Midbrain (tissue), 1 donor: ENCODE measurements around the gene CCDC120.
A peak's percentile ranks its signal among the peaks of the same experiment; 100 is the strongest.

Experiments
- DNase-seq: peaks from one replicate; lab custom pipeline; 2025; lab: John Stamatoyannopoulos, UW

CCDC120 gene

DNA sequence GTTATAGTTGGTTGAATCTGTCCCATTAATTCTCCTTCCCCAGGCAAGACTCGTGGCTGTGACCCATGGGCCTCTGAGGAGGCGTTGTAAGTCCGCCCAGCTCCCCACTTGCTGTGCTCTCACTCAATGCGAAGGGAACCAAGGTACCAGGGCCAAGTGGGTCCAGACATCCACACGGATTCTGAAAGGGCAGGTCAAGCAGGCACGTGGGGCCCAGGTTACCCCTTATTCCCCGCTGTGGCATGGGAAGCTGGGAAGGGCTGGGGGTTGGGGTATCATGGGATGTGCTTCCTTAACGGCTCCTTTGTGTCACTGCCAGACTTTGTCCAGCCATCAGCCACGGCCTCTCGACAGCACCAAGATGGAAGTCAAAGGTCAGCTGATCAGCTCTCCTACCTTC is 3.1 kb downstream of the CCDC120 start:
- no peak for DNase-seq

DNA sequence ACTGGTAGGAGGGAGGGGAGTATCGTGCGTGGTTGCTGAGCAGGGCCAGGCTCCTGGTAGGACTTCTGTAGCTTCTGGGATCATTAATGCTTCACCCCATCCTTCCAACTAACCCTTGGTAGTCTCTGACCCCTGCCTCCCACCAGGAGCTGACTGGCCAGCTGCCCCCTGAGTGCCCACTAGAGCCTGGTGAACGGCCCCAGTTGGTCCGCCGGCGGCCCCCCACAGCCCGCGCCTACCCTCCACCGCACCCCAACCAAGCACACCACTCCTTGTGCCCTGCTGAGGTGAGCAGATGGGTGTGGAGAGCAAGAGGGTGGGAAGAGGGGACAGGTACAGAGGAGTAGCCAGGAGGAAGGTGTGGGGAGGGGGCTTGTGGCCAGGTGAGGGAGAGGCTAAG is 4.9 kb downstream of the CCDC120 start:
- no peak for DNase-seq

DNA sequence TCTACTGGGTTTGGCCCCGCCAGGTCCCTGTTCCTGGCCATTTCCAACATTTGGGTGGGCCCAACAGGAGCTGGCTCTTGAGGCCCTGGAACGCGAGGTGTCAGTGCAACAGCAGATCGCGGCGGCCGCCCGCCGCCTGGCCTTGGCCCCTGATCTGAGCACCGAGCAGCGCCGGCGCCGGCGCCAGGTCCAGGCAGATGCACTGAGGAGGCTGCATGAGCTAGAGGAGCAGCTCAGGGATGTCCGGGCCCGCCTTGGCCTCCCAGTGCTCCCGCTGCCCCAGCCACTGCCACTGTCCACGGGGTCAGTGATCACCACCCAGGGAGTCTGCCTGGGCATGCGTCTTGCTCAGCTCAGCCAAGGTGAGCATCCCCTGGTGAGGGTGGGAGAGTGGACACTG is 5.5 kb downstream of the CCDC120 start:
- no peak for DNase-seq

DNA sequence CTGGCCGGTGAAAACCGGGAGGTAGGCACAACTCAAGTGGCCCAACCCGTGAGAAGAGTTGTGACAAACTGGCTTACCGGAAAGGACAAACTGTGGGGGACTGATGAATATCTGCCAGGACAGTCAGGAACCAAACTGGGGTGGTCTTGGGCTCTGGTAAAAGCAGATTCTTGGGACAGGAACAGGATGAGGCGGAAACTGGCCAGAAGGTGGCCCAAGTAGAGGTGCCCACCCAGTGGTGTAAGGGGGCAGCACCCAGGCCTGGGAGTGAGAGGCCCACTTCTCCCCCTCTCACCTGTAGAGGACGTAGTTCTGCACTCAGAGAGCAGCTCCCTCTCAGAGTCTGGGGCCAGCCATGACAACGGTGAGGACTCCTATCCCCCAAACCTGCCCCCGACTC is 5.9 kb downstream of the CCDC120 start:
- DNase-seq = no peak

DNA sequence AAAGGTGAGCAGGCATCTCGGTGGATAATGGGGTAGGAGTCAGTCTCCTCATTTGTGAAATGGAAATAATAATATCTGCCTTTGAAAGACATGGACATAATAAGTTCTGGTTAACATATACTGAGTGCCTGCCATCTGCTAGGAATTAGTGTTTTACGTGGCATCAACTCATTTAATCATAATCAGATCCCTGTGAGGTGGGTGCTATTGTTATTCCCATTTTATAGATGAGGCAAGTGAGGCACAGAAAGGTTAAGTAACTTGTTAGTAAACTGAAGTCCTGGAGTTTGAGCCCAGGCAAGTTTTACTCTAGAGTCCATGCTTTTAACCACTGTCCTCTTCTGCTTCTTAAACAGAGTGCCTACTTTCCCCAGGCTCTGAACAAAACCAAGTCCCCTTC is 7.5 kb downstream of the CCDC120 start:
- no peak for DNase-seq

DNA sequence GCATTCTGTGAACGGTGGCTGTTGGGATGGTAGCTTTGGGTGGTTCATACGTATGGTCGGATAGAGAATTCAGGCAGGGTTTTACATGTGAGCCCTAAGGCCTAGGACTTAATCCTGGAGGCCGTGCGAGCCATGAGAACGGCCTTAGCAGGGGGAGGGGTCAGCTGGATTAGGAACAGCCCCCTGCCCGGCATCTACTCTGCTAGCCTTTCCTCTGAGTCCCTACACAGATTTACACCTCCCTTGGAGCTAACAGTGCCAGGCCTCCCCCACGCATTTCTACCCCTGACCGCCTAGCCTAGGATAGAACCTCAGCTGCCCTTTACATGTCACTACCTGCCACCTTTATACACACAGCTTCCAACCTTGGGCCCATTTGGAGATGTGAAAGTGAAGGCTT is 7.9 kb downstream of the CCDC120 start:
- DNase-seq = no peak

DNA sequence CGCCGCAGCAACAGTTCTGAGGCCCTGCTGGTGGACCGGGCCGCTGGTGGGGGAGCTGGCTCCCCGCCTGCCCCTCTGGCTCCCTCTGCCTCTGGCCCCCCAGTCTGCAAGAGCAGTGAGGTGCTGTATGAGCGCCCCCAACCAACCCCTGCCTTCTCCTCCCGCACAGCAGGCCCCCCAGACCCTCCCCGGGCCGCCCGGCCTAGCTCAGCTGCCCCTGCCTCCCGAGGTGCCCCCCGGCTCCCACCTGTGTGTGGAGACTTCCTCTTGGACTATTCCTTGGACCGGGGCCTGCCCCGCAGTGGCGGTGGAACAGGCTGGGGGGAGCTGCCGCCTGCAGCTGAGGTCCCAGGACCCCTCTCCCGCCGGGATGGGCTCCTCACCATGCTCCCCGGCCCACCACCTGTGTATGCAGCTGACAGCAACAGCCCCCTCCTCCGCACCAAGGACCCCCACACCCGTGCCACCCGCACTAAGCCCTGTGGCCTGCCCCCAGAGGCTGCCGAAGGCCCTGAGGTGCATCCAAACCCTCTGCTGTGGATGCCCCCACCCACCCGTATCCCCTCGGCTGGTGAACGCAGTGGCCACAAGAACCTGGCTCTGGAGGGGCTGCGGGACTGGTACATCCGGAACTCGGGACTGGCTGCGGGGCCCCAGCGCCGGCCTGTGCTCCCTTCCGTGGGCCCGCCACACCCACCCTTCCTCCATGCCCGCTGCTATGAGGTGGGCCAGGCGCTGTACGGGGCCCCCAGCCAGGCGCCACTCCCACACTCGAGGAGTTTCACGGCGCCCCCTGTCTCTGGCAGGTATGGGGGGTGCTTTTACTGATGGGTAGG is 8.7 kb downstream of the CCDC120 start:
- no peak for DNase-seq

DNA sequence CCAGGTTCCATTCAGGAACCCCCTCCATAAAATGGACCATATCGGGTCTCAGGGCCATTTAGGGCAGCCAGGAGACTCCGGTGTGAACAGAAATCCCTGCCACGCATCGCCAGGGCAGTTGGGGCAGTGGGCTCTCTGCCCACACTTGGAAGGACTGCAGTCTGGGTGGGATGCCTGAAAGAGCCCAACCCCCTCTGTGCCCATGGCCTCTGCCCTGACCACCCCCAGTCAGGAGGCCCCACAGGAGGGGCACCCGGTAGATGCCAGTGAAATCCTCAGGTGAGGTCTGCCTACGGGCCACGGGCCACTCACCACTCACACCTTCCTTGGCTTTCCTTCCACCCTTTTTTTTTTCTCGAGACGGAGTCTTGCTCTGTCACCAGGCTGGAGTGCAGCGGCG is 10.2 kb downstream of the CCDC120 start:
- DNase-seq = no peak

DNA sequence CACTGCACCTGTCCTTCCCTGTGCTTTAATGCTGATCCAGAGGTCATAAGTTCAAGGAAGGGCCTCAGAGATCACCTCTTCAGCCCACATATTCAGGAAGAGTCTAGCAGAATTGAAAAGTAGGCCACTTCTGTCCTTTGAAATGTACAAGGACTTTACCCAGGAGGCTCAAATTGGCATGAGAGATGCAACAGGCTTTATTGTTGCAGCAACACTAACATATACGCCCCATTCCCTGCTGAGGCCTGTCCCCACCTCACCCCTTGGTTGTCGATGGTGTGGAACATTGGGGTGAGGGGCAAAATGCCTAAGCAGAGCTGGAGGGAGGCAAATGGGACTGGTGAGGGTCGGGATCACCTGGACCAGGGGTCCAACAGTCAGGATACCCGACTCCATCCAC is 12.2 kb downstream of the CCDC120 start:
- DNase-seq = no peak

DNA sequence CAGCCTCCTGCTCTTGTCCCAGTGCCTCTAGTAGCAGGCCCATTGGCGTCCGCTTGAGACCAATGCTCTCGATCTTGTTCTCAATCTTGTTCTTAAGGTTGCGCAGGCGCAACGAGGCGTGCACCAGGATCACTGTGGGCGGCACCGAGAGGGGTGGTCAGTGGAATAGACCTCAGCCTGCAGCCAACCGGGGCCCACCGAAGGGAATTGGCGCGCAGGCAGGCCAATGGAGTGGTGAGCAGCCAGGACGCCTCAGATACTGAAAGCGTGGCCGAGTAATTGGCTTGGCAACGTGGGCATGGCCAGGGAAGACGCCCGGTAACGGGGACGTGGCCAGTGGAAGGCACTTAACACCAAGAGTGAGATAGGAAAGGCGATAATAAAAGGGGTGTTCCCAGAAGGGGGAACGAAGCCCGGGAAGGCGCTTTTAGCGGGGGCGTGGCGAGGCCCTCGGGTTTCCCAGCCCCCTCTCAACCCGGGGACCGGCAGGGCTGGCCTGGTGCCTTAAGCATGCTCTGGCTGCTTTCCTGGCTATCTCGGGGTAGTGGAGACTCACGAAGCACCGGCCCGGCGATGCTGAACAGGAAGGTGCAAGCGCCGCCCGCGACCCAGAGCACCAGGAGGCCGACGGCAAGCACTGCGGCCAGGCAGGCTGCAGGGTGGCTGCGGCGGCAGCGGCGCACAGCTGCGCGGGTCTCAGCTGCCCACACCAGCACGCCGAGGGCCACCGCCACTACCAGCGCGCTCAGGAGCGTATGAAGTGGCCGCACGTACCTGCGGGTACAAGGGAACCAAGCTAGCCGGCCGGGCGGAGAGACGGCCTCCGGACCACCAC is 13.3 kb downstream of the CCDC120 start:
- DNase-seq = peak; percentile 23

DNA sequence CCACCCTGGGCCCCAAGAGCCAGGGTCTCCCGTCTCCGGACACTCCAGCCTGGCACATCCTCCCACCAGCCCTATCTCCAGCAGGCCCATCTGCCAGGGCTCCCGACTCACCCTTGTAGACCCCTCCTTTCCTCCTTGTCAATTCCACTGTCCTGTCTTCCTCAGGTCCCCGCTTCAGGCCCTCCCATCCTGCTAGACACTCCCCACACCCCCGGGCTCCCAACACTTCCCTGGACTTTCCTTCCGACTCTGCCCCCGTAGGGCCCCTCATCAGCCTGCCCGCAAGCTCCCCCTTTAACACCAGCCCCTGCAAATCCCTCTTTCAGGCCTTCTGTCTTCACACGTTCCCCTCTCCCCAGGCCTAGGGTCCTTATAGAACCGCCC is 13.9 kb downstream of the CCDC120 start:
- DNase-seq = no peak

DNA sequence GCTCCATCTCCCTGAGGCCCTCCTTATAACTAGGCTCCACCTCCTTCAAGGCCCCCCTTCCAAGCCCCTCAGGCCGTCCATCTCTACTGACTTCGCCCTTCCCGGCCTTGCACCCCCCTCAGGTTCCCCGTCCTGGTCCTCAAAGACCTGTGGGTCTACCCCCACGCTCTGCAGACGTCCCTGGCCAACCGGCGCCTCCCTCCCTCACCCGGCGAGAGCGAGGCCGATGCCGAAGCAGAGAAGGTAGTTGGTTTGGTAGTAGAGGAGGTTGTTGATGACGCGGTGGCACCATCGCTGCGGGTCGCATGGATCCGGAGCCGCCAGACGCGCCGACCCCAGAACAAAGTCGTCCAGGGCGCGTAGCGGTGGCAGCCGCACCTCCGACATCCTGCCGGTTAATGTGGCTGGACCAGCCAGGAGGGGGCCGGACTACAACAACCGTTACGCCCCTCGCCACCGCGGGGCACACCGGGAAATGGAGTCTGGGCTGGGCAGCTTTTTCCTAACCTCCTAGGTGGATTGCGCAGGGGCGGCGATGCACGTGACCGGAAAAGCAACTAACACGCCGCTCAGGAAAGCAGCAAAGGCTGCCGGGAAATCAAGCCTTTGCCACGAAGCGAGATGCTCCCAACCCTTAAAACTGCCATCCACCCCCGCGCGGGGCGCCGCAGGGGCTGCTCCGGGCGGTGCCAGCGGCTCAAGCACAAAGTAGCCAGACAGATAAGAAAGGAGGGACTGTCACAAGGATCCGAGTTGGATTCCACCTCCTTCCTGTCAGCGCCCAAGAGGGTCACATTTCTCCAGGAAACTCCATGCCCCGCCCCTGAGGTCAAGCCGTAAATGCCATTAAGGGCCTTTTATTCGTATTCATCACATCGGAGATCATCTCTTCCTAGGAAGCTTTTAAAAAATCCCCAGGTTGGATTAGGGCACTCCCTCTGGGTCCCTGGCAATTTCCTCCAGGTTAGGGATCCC is 15.1 kb downstream of the CCDC120 start, which contains the start of gene PRAF2:
PRAF2 (minus strand) TSS at position 402 of the 975 bp plus-strand sequence; CDS start at position 387, 15 bp downstream.
- DNase-seq = peak; percentile 93

DNA sequence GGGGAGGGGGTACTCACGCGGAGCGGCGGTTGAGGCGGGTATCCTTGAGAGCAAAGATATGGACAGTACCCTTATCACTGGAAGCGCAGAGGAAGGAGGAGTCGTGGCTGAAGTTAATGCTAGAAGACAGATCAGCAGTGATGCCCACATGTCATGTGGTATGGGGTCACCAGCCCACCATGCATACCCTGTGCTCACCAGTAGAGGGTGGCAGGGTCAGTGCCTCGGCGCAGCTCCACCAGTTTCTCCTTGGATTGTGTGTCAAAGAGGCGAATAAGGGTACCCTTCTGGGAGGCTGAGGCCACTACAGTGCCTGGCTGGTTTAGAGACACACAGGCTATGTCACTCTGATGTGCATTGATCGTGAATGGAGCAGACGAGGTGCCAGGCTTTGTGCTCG is 16.5 kb downstream of the CCDC120 start:
- DNase-seq = no peak

DNA sequence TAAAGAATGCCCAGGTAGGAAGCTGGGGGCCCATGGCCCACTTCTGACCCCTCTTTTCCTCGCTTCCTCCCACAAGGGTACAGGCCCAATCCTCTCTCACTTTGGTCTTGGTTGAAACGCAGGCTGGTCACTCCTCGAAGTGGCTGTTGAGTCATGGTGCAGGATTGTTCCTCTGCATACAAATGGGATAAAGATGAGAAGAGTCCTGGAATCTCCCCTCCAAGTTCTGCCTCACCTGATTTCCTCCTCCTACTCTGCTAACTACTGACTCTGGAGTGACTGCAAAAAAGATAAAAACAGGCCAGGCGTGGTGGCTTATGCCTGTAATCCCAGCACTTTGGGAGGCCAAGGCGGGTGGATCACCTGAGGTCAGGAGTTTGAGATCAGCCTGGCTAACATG is 19.1 kb downstream of the CCDC120 start:
- DNase-seq = no peak

DNA sequence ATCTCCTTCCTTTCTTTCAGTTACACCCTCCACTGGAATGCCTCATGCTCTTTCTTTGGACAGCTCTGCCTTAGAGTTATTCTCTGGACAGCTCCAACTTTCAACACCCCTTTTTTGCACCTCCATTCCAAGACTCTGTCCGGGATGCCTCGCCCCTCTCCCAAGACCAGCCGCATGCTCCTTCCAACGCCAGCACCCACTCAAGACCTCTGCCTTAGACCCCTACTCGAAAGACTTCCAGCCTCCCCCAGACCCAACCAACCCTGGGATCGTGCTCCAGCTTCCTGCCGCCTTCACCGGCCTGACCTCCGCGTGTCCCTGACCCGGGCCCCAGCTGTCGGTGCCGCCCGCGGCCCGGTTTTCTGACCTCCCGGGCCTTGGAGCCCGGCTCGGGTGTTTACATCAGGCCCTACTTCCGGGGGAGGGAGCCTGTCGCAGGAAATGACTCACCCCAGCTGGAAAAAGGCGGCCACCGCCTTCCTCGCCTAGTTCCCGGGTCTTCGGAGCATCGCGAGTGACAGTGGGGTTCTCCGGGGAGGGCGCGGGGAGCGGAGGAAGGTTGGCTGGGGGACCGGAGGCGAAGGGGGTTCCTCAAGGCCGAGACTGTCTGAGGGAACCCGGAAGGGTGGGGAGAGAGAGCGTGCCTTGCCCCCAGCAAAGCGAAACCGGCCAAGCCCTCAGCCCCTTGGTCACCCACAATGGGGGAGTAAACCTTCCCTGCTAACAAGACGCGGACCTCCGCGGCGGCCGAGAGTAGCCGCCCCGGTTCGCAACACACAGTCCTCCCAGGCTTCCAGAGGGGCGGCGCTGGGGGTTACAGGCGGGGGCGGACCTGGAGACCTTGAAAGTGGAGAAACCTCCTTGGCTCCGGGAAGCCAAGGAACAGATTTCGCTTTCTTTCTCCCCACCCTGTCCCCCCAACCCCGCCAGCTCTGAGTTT is 21.0 kb downstream of the CCDC120 start, which contains the start of gene WDR45:
WDR45 (minus strand) TSS at position 399 of the 940 bp plus-strand sequence. CDS start 1,792 bp downstream, outside the sequence.
- peak; percentile 52 for DNase-seq

DNA sequence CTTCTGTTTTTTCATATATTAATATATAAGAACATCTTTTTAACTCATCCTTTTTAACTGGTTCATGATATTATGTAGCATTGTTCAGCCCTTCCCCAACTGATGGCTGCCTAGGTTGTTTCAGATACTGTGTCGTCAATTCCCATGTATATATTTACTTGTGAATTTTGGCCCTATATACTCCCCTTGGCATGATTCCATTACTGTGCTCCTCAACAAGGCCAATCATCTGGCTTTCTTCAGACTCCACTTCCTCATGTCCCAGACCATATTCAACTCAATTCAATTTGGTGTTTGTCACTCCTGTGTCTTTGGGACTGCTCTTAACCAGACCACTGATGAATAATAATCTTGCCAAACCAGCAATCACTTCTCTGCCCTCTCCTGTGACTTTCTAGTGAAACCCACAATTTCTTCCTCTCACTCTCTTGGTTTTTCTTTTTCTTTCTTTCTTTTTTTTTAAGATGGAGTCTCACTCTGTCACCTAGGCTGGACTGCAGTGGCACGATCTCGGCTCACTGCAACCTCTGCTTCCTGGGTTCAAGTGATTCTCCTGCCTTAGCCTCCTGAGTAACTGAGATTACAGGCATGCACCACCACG is 23.6 kb downstream of the CCDC120 start:
- DNase-seq = no peak

DNA sequence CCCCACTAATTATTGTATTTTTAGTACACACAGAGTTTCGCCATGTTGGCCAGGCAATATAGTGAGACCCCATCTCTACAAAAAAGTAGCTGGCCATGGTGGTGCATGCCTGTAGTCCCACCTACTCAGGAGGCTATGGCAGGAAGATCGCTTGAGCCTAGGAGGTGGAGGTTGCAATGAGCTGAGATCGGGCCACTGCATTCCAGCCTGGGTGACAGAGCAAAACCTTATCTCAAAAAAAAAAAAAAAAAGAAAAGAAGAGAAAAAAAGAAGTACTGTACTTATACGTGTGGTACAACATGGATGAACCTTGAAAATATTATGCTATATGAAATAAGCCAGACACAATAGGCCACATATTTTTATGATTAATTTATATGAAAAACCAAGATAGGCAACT is 30.8 kb downstream of the CCDC120 start:
- no peak for DNase-seq

DNA sequence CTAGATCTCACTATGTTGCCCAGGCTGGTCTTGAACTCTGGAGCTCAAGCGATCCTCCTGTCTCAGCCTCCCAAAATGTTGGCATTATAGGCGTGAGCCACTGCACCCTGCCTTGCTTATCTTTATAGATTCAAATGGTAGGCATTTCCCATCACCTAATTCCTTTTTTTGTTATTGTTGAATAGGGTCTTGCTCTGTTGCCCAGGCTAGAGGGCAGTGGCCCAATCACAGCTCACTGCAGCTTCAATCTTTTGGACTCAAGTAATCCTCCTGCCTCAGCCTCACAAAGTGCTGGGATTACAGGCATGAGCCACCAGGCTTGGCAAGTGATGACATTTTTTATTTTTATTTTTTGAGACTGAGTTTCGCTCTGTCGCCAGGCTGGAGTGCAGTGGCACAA is 37.6 kb downstream of the CCDC120 start:
- no peak for DNase-seq

DNA sequence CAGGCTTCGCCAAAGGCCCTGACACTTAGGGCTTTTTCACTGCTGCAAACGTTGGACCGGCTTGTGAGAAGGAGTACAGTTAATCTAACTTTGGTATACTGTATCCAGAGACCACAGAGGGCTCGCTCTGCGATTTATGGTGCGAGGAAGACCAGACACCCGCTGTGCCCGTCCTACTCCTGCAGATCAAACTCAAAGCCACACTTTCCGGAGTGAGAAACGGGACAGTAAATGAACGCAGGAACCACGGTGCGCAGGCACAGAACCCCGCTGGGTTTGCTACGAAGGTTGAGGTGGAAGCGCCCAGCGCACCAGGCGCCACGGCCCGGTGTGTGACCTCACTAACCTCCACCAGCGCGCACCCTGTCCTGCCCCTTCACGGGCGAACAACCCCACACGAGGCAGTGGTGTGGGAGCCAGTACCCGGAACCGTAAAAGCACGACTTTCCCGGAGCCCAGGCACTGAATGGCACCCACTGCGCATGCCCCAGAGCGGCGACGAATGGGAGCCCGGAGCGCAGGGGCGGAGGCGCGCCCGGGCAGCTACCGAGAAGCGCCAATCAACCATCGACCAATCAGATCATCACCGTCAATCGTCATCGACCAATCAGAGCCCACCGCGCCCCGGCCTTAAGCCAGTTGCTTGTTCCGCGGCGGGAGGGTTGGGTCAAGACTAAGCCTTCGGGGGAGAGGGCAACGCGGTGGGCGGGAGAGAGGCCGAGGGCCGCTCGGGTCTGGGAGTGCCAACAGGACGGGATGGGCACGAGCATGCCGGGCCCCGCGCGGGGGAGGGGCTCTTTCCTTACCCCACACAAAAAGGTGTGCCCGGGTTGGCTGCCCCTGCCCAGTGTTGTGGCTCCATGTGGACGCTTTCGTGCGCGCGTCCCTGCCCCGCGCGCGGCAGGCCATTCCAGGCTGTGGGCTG is 42.2 kb downstream of the CCDC120 start:
- peak; percentile 92 for DNase-seq
